Activated CD4-positive, alpha-beta T cell treated with anti-CD3 and anti-CD28 coated beads, Interleukin-2, Interleukin-4, amounts not matched to agents 100 ng/mL and 50 ng/mL, durations not matched to agents 16 hours and 8 hours (primary cell): Measurements from ENCODE around the gene CPA4.

ENCODE experiments used
- DNase-seq: peaks from one replicate; pipeline ENCODE4 v3.0.0-alpha.2; 2020; ENCODE audit warnings: low spot score

CPA4 gene

DNA sequence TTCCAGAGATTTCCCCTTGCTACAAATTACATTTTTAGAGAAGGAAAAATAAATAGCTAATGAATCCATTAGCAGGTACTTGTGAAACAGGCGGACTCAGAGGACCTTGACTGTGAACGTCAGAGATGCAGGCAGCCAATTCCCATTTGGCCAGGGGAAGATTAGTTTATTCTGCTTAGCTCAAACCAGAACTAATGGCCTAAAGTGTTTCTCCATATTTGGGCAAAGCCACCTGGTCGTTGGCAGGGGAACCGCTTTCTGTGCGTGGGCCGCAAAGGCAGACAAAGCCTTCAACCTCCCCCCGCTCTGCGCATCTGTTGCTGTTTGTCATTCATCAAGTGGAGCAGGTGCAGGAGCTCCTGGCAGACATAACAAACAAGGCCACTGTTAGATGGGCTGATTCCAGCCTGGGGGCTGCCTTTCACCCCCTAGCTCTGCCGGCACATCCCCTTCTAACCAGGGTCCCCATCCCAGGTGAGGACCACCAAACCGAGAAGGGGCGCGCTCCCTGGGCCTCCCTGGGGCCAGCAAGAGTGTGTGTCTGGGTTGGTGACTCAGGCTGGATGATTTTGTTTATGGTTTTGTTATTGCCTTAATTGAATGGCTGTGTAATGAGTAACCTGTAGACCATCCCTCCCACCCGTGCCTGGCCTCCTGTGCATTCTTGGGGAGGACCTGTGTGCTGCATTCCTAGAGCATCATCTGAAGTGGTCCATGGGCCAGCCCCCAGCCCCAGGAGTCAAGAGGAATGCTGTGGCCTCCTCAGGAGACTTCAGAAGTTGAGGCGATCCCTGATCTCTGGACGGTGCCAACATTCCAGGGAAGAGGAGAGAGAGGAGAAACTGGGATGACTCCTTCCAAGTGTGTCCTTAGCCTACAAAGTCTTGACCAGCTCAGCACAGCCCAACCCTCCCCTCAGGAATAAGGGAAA is 72.8 kb downstream of the CPA4 start:
- no peak for DNase-seq

DNA sequence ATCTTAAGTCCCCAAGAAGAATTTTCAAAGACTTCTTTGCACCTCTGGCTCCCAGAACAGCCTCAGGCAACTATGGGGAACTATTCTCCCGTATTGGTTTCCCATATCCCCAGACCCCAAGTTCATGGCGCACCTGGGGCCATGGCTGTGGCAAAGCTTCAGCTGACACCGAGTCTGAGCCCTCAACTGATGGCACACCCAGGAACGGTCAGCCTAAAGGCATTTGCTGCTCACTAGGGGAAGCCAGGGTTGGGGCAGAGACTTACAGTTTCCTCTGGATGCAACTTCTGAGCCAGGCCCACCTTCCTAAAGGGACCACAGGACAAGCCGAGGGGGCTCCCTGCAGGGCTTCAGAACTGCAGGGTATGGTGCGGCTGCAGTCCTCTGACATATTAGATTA is 73.6 kb downstream of the CPA4 start:
- DNase-seq, result no peak

DNA sequence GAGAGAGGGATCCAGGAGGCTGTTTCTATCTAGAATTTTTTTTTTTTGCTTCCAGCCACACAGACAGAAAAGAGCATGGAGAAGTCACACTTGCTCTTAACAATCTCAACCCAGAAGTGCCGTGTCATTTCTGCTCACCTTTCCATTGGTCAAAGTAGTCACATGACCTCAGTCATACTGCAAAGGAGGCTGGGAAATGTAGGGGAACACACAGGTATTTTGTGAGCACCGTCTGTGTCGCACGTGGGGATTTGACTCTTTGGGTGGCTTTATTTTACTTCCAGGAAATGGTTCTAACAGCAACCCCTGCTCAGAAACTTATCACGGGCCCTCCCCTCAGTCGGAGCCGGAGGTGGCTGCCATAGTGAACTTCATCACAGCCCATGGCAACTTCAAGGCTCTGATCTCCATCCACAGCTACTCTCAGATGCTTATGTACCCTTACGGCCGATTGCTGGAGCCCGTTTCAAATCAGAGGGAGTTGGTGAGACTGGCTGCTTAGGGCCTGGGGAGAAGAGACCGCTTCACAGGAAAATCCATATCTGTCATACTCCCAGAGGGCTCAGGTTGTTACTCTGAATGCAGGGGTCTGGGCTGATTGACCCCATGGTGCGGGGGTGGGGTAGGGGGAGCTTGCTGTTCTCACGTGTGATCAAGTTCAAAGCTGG is 74.3 kb downstream of the CPA4 start:
- no peak for DNase-seq

DNA sequence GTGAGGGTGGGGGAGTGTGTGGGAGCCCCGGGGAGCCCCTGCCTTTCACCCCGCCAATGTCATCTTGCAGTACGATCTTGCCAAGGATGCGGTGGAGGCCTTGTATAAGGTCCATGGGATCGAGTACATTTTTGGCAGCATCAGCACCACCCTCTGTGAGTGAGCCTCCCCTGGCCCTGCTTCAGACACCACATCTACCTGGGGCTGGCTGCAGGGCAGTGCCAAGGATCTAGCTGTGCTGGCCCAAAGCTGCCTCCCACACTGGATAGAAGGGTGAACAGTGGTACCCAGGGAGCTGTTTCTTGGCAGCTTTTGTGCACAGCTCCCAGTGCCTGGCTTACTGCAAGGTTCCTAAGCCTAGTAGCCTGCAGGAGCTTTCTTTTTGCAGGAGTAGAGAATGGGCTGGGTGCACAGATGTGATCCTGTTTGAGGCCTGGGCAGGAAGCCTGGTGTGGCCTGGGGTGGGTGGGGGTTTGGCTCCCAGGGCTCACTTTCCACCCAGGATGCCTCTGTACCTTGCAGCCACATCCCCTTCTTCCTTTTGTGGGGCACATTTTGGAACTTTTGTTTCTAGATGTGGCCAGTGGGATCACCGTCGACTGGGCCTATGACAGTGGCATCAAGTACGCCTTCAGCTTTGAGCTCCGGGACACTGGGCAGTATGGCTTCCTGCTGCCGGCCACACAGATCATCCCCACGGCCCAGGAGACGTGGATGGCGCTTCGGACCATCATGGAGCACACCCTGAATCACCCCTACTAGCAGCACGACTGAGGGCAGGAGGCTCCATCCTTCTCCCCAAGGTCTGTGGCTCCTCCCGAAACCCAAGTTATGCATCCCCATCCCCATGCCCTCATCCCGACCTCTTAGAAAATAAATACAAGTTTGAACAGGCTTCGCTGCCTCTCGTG is 75.1 kb downstream of the CPA4 start:
- DNase-seq, result no peak

DNA sequence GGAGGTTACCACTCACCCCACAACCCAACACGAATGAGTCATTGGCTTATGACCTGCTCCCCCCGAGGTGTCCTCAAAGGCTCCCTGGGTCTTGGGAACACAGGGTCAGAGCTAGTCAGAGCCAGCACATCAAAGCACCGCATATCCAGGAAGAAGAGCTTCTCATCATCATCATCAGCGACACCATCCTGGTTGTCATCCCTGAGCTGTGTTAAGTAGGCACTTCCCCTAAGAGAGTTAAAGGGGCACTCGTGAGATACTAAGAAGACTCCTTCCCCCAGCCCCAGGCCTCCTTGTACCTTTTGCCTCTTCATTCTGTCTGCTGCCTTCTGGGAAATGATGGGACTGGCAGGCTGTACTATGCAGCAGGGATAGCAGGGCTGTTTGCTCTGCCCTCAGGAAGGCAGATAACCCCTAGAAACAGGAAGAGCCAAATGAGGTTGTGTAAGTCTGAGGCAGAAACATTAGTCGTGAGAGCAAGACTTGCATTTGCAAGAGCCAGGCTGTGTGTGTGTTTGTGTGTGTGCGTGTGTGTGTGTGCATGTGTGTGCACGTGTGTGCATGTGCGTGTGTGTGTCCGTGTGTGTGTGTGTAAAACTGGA is 76.2 kb downstream of the CPA4 start:
- no peak for DNase-seq

DNA sequence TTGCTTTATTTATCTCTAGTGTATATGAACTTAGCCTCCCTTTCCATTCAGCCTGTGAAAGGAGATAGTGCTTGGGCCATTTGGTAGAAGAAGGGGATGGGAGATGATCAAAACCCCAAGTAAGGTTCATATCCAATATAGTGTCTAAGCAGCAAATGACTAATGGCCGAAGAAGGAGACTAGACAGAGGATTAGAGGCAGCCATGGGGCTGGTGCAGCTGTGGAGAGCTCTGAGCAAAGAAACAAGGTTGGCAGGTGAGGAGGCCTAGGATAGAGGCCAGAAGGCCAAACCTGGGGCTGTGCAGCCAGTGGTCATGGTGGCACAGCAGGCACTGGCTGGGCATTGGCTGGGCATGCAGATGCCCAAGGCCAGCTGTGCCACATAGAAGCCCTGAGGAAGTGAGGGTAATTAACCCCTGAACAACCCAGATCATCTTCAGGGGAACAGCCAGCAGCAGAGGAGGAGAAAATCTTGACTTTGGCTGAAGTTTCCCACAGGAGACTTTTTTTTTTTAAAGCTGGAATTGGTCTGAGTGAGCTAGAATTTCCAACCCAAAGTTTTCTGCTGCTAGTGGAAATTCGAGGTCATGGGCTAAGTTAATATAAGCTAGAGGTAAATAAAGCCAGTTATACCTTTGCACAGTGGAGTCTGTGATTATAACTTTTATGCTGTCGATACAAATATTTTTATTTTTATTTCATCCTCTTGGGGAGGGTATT is 77.0 kb downstream of the CPA4 start:
- DNase-seq, result no peak

DNA sequence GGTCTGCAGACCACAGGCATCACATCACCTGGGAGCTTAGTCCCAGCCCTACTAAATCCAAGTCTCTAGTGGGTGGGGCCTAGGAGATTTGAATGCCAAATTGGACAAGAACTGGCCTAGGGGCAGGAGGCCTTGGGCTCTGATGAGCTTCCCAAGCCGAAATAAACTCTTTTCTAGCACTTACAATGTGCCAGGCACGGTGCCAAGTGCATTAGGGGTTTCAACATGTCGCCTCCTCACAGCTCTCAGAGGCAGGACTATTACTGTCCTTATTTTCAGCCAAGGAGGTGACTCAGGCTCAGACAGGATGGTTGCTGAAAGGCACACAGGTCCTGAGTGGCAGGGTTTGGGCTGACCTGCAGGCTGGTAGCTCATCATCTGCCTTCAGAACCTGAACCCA is 78.1 kb downstream of the CPA4 start:
- DNase-seq, result no peak

DNA sequence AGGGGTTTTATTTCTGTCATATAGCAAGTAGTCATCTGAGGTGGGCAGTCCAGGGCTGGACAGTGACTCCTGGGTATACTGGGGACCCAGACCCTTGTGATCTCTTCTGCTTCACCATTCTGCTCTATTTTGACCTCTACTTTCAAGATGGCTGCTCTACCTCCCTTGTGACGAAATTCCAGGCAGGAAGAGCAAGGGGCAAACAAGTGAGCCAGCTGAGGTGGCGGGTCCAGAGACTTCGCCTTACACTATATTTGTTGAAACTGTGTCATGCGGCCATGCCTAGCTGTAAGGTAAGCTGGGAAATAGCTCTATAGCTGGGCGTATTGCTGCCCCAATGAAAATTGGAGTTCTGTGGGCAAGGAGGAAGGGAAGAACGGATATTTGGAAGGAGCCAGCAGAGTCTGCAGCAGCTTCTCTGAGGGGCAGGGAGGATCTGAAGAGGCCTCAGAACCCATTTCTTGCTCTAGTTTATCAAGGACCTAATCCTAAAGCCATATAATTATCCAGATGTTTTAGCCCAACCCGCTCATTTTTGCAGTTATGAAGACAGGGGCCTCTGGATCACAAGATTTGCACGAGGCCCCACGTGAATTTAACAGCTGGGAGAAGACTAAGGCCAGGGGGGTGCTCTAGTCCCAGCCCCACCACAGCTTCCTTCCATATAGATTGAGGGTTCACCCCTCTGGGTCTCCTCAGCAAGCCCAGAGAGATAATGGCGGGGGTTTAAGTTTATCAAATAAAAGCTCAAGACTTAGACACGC is 79.6 kb downstream of the CPA4 start:
- no peak for DNase-seq
